ENCODE data around the gene NELFA. TPM values are rescaled to one million over a fixed set of nuclear protein-coding genes. Genes with fewer than 3 reads are reported as not detected.
"Not testable (repeated sequence)": the region's sequence is repeated elsewhere in the genome, so short reads cannot be mapped to it uniquely, and the experiment has no call there.

NELFA gene
- total and polyA plus RNA-seq, 4 donors, result 7.1 to 11.8 (median 9.3) TPM

DNA sequence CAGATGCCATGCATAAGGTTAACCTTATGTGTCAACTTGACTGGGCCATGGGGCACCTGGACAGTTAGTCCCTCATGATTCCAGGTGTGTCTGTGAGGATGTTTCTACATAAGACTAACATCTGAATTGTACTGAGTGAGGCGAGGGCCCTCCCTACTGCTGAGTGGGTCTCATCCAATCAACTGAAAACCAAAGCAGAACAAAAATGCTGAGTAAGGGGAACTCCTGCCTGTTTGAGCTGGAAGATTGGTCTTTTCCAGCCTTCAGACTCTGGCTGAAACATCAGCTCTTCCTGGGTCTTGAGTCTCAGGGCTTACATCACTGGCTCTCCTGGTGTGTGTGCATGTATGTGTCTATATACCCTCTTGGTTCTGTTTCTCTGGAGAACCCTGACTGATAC lies 13.8 kb downstream of the NELFA start:
- Histone ChIP-seq H3K9me3 (ENCODE audit: control insufficient read depth in 4 of 4, low read length in 3 of 4) (no peaks in the 10 kb centered on the region), H3K4me3 (ENCODE audit: low read depth in 1 of 3, low read length in 3 of 3) (no peak overlapping the region), H3K4me1 (ENCODE audit: control insufficient read depth in 4 of 4, insufficient read depth in 4 of 4, low read length in 3 of 4) (no peaks in the 10 kb centered on the region), H3K27ac (ENCODE audit: low read depth in 1 of 2, low read length in 2 of 2) (no peak overlapping the region), H3K36me3 (ENCODE audit: control insufficient read depth in 4 of 4, insufficient read depth in 3 of 4, low read depth in 1 of 4, low read length in 3 of 4) (peaks cover 0 to 9% (median 6%) of the 10 kb centered on the region in 4 donors), H3K9ac (ENCODE audit: low read depth in 1 of 2, low read length in 2 of 2) (no peak overlapping the region), H3K27me3 (ENCODE audit: control insufficient read depth in 4 of 4, insufficient read depth in 4 of 4, low read length in 3 of 4) (no peaks in the 10 kb centered on the region)
- TF ChIP-seq HNF4G (IDR thresholded peaks at IDR 0.05) (no peak), ATF3 (IDR thresholded peaks at IDR 0.05) (no peak), RXRA (IDR thresholded peaks at IDR 0.05) (no peak), REST (IDR thresholded peaks at IDR 0.05) (no peak), YY1 (IDR thresholded peaks at IDR 0.05) (no peak), RAD21 (IDR thresholded peaks at IDR 0.05) (no peak), HNF4A (conservative IDR thresholded peaks at IDR 0.05) (no peak), ZBTB33 (IDR thresholded peaks at IDR 0.05) (no peak), EGR1 (IDR thresholded peaks at IDR 0.05; ENCODE audit: low read depth in 2 of 2) (no peak), SP1 (IDR thresholded peaks at IDR 0.05) (no peak), NR2F2 (IDR thresholded peaks at IDR 0.05) (no peak), FOXA2 (IDR thresholded peaks at IDR 0.05) (no peak)
- TF ChIP-seq, protein P1, sequence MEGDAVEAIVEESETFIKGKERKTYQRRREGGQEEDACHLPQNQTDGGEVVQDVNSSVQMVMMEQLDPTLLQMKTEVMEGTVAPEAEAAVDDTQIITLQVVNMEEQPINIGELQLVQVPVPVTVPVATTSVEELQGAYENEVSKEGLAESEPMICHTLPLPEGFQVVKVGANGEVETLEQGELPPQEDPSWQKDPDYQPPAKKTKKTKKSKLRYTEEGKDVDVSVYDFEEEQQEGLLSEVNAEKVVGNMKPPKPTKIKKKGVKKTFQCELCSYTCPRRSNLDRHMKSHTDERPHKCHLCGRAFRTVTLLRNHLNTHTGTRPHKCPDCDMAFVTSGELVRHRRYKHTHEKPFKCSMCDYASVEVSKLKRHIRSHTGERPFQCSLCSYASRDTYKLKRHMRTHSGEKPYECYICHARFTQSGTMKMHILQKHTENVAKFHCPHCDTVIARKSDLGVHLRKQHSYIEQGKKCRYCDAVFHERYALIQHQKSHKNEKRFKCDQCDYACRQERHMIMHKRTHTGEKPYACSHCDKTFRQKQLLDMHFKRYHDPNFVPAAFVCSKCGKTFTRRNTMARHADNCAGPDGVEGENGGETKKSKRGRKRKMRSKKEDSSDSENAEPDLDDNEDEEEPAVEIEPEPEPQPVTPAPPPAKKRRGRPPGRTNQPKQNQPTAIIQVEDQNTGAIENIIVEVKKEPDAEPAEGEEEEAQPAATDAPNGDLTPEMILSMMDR (IDR thresholded peaks at IDR 0.05; ENCODE audit: low read depth, low read length, missing input control), result no peak
- no peak for DNase-seq (ENCODE audit: low spot score)
- WGBS, result 100% methylated on average over 1 of the region's 1 CpG

- H3K4me1 ChIP-seq (ENCODE audit: control insufficient read depth in 4 of 4, insufficient read depth in 4 of 4, low read length in 3 of 4); H3K27ac ChIP-seq (ENCODE audit: low read depth in 1 of 2, low read length in 2 of 2); H3K4me3 ChIP-seq (ENCODE audit: low read depth in 1 of 3, low read length in 3 of 3); H3K9ac ChIP-seq (ENCODE audit: low read depth in 1 of 2, low read length in 2 of 2); DNase-seq (ENCODE audit: low spot score); H3K27me3 ChIP-seq (ENCODE audit: control insufficient read depth in 4 of 4, insufficient read depth in 4 of 4, low read length in 3 of 4); H3K9me3 ChIP-seq (ENCODE audit: control insufficient read depth in 4 of 4, low read length in 3 of 4): not testable (repeated sequence)
- 98% methylated on average over 20 of the region's 20 CpGs for WGBS
- peaks cover 5 to 15% (median 8%) of the 10 kb centered on the region in 4 donors for H3K36me3 ChIP-seq (ENCODE audit: control insufficient read depth in 4 of 4, insufficient read depth in 3 of 4, low read depth in 1 of 4, low read length in 3 of 4)
These were observed 14.9 kb downstream of the NELFA start for GRCh38 chr4:1993718-1994516.
